HG03558 (cell line): ENCODE measurements around the gene CDON.

Experiments
- ATAC-seq: cut with Tn5 transposase; IDR thresholded peaks from one replicate; pipeline ENCODE4 v1.9.1; 2021; ENCODE audit warnings: moderate number of reproducible peaks; ENCODE audit not compliant: unreplicated experiment; ENCODE audit errors: extremely low read depth

The CDON gene

GRCh38 chr11:125959931-125960330, 102.7 kb downstream of the CDON start:
- ATAC-seq, result no peak

DNA sequence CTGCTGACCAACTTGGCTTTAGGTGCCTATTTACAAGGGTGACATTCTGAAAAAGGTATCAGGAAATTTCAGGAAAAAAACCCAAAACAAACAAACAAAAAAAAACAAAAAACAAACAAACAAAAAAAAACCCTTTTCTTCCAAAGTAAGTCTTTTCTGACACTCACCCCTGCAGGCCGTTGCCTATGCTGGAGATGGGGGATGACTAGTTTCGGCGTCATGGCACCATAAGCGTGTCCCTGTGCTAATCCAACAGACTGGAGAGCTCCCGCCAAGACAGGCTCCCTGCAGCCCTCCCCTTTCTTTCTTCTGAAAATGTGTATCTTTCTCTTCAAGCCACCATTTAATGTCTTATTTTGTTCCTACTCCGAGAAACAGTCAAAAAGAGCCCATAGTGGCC, 103.2 kb downstream of the CDON start:
- ATAC-seq, result no peak

- no peak for ATAC-seq
Observed at GRCh38 chr11:125958872-125959400, 103.7 kb downstream of the CDON start.

GRCh38 chr11:125957618-125958332, 104.9 kb downstream of the CDON start:
- no peak for ATAC-seq

DNA sequence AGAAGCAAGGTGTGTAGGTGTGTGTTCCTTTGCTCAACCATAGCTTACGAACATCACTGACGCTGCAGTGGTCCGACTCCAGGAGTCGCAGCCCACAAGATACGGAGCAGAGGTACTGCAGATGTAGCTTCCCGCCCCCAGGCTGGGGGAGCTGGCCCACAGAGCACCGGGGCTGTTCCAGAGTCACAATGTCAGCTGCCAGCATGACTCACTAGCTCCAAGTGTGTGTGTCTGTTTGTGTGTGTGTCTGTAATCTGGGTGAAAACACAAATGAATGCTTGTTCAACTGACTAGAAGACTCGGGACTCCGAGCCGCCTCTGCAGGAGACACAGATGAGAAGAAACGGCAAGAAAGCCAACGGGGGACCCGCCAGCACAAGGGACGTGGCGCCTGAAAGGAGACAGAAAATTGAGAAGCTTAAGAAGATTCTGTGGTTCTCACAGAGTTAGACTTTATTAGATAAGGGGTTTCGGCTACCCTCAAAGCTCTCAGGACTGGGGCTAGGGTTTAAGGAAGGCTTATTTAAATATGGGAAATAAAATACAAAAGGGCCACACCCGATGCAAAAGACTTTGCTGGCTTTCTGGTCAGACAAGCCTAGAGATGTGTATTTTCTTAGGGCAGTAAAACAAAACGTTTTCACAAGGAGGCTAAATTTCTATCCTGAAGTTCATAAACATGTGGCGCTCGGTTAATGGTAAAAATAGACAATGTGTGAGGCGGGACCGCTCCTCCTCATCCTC, 106.1 kb downstream of the CDON start:
- no peak for ATAC-seq

DNA sequence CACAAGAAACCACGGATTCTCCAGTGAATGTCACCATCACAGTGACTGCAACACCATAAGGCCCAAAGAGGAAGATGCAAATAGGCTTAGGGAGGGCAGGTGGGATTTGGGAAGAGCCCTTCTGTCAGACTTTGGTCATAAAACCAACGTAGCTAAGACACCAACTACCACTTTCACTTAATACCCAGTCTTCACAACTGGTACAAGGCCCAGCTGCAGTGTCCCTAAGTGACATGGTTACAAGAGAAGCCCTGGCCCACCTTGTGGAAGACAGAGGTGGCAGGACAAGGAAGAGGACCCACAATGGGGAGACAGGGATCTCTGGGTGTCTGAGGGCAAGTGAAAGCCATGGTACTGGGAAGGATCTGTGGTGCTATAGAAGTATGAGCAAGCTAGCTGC, 106.8 kb downstream of the CDON start:
- no peak for ATAC-seq

DNA sequence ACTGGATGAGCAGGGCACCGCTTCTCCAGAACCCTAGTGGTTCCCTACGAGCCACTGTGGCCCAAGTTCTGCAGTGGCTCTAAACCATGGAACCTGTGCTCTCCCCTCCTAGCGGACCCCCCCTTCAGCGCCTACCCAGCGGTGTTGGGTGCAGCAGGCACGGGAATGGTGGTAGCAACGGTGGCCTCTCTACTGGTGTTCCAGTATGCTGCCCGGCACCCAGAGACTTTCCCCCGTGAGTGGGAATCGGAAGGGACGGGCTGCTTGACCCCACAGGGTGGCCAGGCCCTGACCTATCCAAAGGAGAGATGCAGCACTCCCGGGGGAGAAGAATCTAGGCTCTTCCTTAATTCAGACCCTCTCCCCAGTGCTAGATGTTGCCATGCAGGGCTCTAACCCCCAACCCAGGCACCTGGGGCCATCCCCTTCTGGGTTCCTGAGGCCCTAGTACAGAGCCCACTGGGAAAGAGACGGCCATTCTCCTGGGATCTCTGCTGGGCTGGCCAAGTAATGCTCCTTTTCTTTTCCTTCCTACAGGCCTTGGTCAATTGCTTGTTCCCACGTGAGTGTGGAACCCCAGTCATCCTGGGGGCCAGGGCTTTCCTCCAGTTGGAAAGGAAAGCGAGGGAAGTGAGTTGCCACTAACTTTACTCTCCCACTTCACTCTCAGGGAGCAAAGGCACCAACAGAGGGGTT, 107.6 kb downstream of the CDON start:
- ATAC-seq, result no peak

GRCh38 chr11:125954123-125954944, 108.3 kb downstream of the CDON start:
- no peak for ATAC-seq

- ATAC-seq, result no peak
Observed at GRCh38 chr11:125953401-125953935, 109.2 kb downstream of the CDON start.

GRCh38 chr11:125952973-125953372, 109.7 kb downstream of the CDON start:
- ATAC-seq, result no peak

- no peak for ATAC-seq
Observed at GRCh38 chr11:125952559-125952958, 110.1 kb downstream of the CDON start.

DNA sequence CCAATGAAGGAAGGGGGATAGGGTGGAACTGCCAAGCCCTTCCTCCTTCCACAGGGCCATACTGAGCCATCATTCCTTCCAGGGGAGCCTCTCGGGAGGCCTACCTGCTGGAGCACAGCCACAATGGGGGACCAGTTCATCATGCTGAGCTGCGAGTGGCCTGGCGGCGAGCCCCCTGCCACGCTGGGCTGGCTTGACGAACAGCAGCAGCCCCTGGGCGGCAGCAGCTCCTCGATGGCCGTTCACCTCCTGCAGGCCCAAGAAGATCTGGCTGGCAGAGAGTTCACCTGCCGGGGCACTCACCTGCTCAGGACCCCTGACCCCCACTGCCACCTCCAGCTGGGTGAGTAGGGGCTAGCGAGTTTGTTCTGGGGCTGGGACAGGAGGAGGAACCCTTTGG, 110.9 kb downstream of the CDON start:
- ATAC-seq, result no peak

DNA sequence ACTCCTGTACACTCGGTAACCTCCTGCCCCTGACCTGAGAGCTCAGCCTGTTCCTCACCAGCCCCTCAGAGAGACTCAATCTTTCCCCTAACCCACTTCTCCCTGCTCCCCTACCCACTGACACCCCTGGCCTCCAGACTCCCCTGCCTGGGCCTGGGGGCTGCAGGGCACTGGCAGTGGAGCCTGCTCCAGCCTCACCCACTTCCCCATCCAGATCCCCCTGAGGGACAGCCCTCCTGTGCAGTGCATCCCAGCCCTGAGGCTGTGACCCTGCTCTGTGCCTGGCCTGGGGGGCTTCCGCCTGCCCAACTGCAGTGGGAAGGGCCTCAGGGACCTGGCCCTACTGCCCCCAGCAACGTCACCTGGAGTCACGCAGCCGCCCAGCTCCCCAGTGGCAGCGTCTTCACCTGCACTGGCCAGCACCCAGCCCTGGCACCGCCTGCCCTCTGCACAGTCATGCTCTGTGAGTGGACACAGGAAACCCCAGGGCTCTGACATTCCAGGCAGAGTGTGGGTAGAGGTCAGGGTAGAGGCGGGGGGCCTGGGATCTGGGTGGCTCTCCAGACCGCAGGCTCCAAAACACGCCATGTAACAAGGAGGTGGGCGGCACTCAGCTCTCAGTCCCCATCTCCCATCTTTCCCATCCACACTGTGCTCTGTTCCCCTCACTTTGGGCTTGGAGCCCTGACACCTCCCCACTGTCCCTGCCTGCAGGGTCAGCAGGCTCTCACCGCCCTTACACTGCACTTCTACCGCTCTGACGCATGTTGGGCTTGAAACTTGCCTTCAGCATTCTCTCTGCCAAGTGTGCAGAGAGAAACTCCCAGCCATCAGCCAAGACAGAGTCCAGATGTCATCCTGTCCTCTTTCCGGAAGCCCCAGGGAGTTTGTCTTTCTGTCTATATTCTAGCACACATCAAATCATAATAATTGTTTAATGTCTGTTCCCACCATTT, 111.7 kb downstream of the CDON start:
- ATAC-seq, result no peak

GRCh38 chr11:125950178-125950490, 112.5 kb downstream of the CDON start:
- ATAC-seq, result no peak

GRCh38 chr11:125949271-125950177, 113.1 kb downstream of the CDON start:
- ATAC-seq, result no peak

GRCh38 chr11:125948278-125949051, 114.2 kb downstream of the CDON start:
- ATAC-seq, result no peak
